NCI-H146 treated with DMSO at 0.1 percent for 48 hours (cell line): ENCODE data around the gene ITGBL1.
"Not testable (repeated sequence)": the region's sequence is repeated elsewhere in the genome, so short reads cannot be mapped to it uniquely, and the experiment has no call there.

Experiments used
- DNase-seq: peaks from one replicate; lab custom pipeline; 2025; ENCODE audit not compliant: unreplicated experiment; lab: John Stamatoyannopoulos, UW

ITGBL1 gene

GRCh38 chr13:101511161-101511560 lies 58.7 kb downstream of the ITGBL1 start:
- no peak for DNase-seq

GRCh38 chr13:101511766-101512165 lies 59.3 kb downstream of the ITGBL1 start:
- DNase-seq, result no peak

GRCh38 chr13:101512650-101513049 lies 60.2 kb downstream of the ITGBL1 start:
- DNase-seq, result no peak

GRCh38 chr13:101514100-101514499 lies 61.6 kb downstream of the ITGBL1 start:
- no peak for DNase-seq

- peak; percentile 66 for DNase-seq
These were observed 62.3 kb downstream of the ITGBL1 start for GRCh38 chr13:101514695-101515275.

GRCh38 chr13:101515504-101515903 lies 63.0 kb downstream of the ITGBL1 start:
- no peak for DNase-seq

GRCh38 chr13:101516262-101516661 lies 63.8 kb downstream of the ITGBL1 start:
- DNase-seq, result no peak

- no peak for DNase-seq
These were observed 68.2 kb downstream of the ITGBL1 start for GRCh38 chr13:101520672-101521071.

- DNase-seq, result no peak
These were observed 68.9 kb downstream of the ITGBL1 start for GRCh38 chr13:101521371-101521770.

GRCh38 chr13:101522607-101523006 lies 70.1 kb downstream of the ITGBL1 start:
- no peak for DNase-seq

- DNase-seq, result no peak
These were observed 71.0 kb downstream of the ITGBL1 start for GRCh38 chr13:101523154-101524131.

GRCh38 chr13:101527130-101527529 lies 74.7 kb downstream of the ITGBL1 start:
- DNase-seq, result no peak

- no peak for DNase-seq
These were observed 76.9 kb downstream of the ITGBL1 start for GRCh38 chr13:101529422-101529821.

- no peak for DNase-seq
These were observed 77.8 kb downstream of the ITGBL1 start for GRCh38 chr13:101530293-101530692.

- no peak for DNase-seq
These were observed 82.8 kb downstream of the ITGBL1 start for GRCh38 chr13:101535192-101535746.

GRCh38 chr13:101536079-101536478 lies 83.6 kb downstream of the ITGBL1 start:
- DNase-seq, result no peak

- not testable (repeated sequence) for DNase-seq
These were observed 92.1 kb downstream of the ITGBL1 start for GRCh38 chr13:101544544-101544943.

GRCh38 chr13:101544979-101545378 lies 92.5 kb downstream of the ITGBL1 start:
- no peak for DNase-seq

- DNase-seq, result no peak
These were observed 93.0 kb downstream of the ITGBL1 start for GRCh38 chr13:101545521-101545920.

GRCh38 chr13:101552286-101552685 lies 99.8 kb downstream of the ITGBL1 start:
- no peak for DNase-seq

GRCh38 chr13:101552786-101553185 lies 100.3 kb downstream of the ITGBL1 start:
- no peak for DNase-seq
